ENCODE data around the gene HOXD1. TPM values are rescaled to one million over a fixed set of nuclear protein-coding genes. Genes with fewer than 3 reads are reported as not detected.

HOXD1 gene
- total RNA-seq, 1 experiment from 2014 or later: 0.18 TPM

- in situ Hi-C loops (cut with HindIII; ENCODE audit: low pct_unique_long_range_greater_than_20kb, low sequenced_read_pairs) (no loop called here), intact Hi-C loops (cut with micrococcal nuclease; ENCODE audit: unreplicated experiment) (loop anchor here (2.0 kb wide), 1 partner anchor 315 kb away; no protein-coding TSS in a partner anchor)
- ChIA-PET POLR2A (interaction anchor here (0.7 kb wide), 1 partner anchor 498 kb away, joined by 22 read pairs; no protein-coding TSS in a partner anchor), CTCF (interaction anchor here (0.5 to 2.5 kb wide), 19 partner anchors 11 to 808 kb away, joined by 3 to 37 read pairs (median 5); no protein-coding TSS in a partner anchor)
- DNase-seq (ENCODE audit: low read depth, low spot score) (no peak), ATAC-seq (no peak)
- H3K27me3 ChIP-seq (ENCODE audit: control insufficient read depth, insufficient read depth, low read length): no peaks in the 10 kb centered on the region
- H3K4me3 ChIP-seq (ENCODE audit: low read depth in 2 of 2, low read length in 2 of 2): peak overlapping the region; percentile 55 to 58
- H3K9me3 ChIP-seq (ENCODE audit: control insufficient read depth, insufficient read depth, low read depth, low read length): no peaks in the 10 kb centered on the region
- BruUV-seq (replicated peaks): no TSS peak
- no peak for TF ChIP-seq REST (IDR thresholded peaks at IDR 0.05; ENCODE audit: insufficient read depth in 1 of 2, low read depth in 2 of 2, low read length in 1 of 2)
- no peak for TF ChIP-seq SIN3A (IDR thresholded peaks at IDR 0.05; ENCODE audit: borderline replicate concordance, insufficient read depth, low read depth, low read length)
- TF ChIP-seq TCF7L2 (IDR thresholded peaks at IDR 0.05; ENCODE audit: low read depth, low read length): no peak
- TF ChIP-seq CTCF (IDR thresholded peaks at IDR 0.05): no peak
- no peak for TF ChIP-seq POLR2AphosphoS5 (IDR thresholded peaks at IDR 0.05; ENCODE audit: low read depth, low read length)
- peaks cover 9% of the 10 kb centered on the region for H3K4me1 ChIP-seq (ENCODE audit: control insufficient read depth, insufficient read depth, low read length)
- H3K27ac ChIP-seq (ENCODE audit: low read length): peak overlapping the region; percentile 77
- no peaks in the 10 kb centered on the region for H3K36me3 ChIP-seq (ENCODE audit: control insufficient read depth, insufficient read depth, low read length)
Measured at GRCh38 chr2:176139661-176140512, 48.6 kb upstream of the HOXD1 start.

- Histone ChIP-seq H3K9me3 (ENCODE audit: control insufficient read depth, insufficient read depth, low read depth, low read length) (no peaks in the 10 kb centered on the region), H3K4me1 (ENCODE audit: control insufficient read depth, insufficient read depth, low read length) (peaks cover 4% of the 10 kb centered on the region; the same call in 1 of the 2 replicates), H3K27ac (ENCODE audit: low read length) (peak overlapping the region; percentile 71), H3K36me3 (ENCODE audit: control insufficient read depth, insufficient read depth, low read length) (no peaks in the 10 kb centered on the region), H3K27me3 (ENCODE audit: control insufficient read depth, insufficient read depth, low read length) (no peaks in the 10 kb centered on the region), H3K4me3 (ENCODE audit: low read depth in 2 of 2, low read length in 2 of 2) (peak overlapping the region; percentile 48 to 58)
- in situ Hi-C loops (cut with HindIII; ENCODE audit: low pct_unique_long_range_greater_than_20kb, low sequenced_read_pairs): no loop called here
- ATAC-seq (peak; percentile 92), DNase-seq (ENCODE audit: low read depth, low spot score) (no peak)
- TF ChIP-seq SIN3A (IDR thresholded peaks at IDR 0.05; ENCODE audit: borderline replicate concordance, insufficient read depth, low read depth, low read length) (no peak), CTCF (IDR thresholded peaks at IDR 0.05) (peak; percentile 96)
- intact Hi-C loops (cut with micrococcal nuclease; ENCODE audit: unreplicated experiment): loop anchor here (1.0 to 2.0 kb wide), 2 partner anchors 314 to 414 kb away; no protein-coding TSS in a partner anchor
- ChIA-PET POLR2A (interaction anchor here (0.5 to 0.7 kb wide), 2 partner anchors 253 to 497 kb away, joined by 3 to 22 read pairs; no protein-coding TSS in a partner anchor), CTCF (interaction anchor here (0.6 to 2.5 kb wide), 12 partner anchors 10 to 808 kb away, joined by 3 to 37 read pairs (median 5); no protein-coding TSS in a partner anchor)
- no TSS peak for BruUV-seq (replicated peaks)
Measured at GRCh38 chr2:176140513-176141317, 47.8 kb upstream of the HOXD1 start.
